H1 (cell line): ENCODE measurements around the gene PTCHD1. TPM values are rescaled to one million over a fixed set of nuclear protein-coding genes. Genes with fewer than 3 reads are reported as not detected.
A peak's percentile ranks its signal among the peaks of the same experiment; 100 is the strongest.

Experiments
- CTCF ChIA-PET: fragments of 300-600 bp; sonication (Branson Sonifier 250); formaldehyde crosslinking; loops from one replicate; lab custom pipeline; 2021; ENCODE audit not compliant: partially characterized antibody; lab: Charles Lee
- POLR2A ChIA-PET: fragments of 300-600 bp; sonication (Branson Sonifier 250); formaldehyde crosslinking; loops from one replicate; lab custom pipeline; 2021; ENCODE audit warnings: inconsistent platforms; ENCODE audit not compliant: partially characterized antibody; lab: Charles Lee
- DNase-seq, 2 experiments: peaks; one replicate each; pipeline versions ENCODE4 v3.0.0 to v3.0.0-alpha.2; 2010 to 2022; ENCODE audit warnings: low spot score in 2 of 2, low read depth in 1 of 2, mixed read lengths in 1 of 2
- FAIRE-seq: peaks from 2 replicates; lab custom pipeline; 2011; peaks lifted over from hg19 to GRCh38; lab: Jason Lieb, UNC
- H2AFZ ChIP-seq: 2 replicates; pipeline ENCODE4 v1.8.1; 2012; ENCODE audit warnings: low read length, inconsistent platforms
- H2AK5ac ChIP-seq: 2 replicates; pipeline ENCODE4 v1.6.1; 2013; ENCODE audit warnings: low read depth, low read length
- H2BK120ac ChIP-seq: replicated peaks from 2 replicates; pipeline ENCODE3; 2013; ENCODE audit warnings: low read depth, low read length, inconsistent platforms
- H2BK12ac ChIP-seq: 2 replicates; pipeline ENCODE4 v1.6.1; 2013; ENCODE audit warnings: low read depth, low read length
- H2BK15ac ChIP-seq: 2 replicates; pipeline ENCODE4 v1.6.1; 2013; ENCODE audit warnings: low read length
- H2BK20ac ChIP-seq: 2 replicates; pipeline ENCODE4 v1.6.1; 2013; ENCODE audit warnings: low read length
- H2BK5ac ChIP-seq: 2 replicates; pipeline ENCODE4 v1.6.1; 2013; ENCODE audit warnings: low read depth, low read length
- H3K14ac ChIP-seq: 2 replicates; pipeline ENCODE4 v1.6.1; 2013; ENCODE audit warnings: inconsistent platforms; ENCODE audit not compliant: insufficient read length
- H3K18ac ChIP-seq: 2 replicates; pipeline ENCODE4 v1.6.1; 2013; ENCODE audit warnings: low read length; ENCODE audit errors: extremely low read depth
- H3K23ac ChIP-seq: 2 replicates; pipeline ENCODE4 v1.6.1; 2013; ENCODE audit warnings: inconsistent platforms; ENCODE audit not compliant: insufficient read length
- H3K23me2 ChIP-seq: 2 replicates; pipeline ENCODE4 v1.6.1; 2013; ENCODE audit warnings: low read depth, low read length
- H3K27ac ChIP-seq: 2 replicates; pipeline ENCODE4 v1.6.1; 2011; ENCODE audit warnings: low read depth, low read length, inconsistent platforms
- H3K27me3 ChIP-seq, 4 experiments: replicated peaks in 1 of 4; 1 replicate in 1 of 4; 2 replicates in 3 of 4; pipeline versions ENCODE4 v1.6.1 to v1.8.1; 2011 to 2013; ENCODE audit warnings: low read length in 3 of 4, mild to moderate bottlenecking in 3 of 4, inconsistent platforms in 2 of 4, mixed read lengths in 2 of 4, moderate library complexity in 1 of 4; ENCODE audit not compliant: control insufficient read depth in 3 of 4, insufficient read depth in 3 of 4; ENCODE audit errors: extremely low read depth in 1 of 4
- H3K36me3 ChIP-seq, 4 experiments: 2 replicates each; pipeline versions ENCODE4 v1.6.1 to v1.8.1; 2011 to 2013; ENCODE audit warnings: mild to moderate bottlenecking in 4 of 4, low read length in 3 of 4, moderate library complexity in 2 of 4, control low read depth in 1 of 4, inconsistent platforms in 1 of 4; ENCODE audit not compliant: insufficient read depth in 4 of 4, control insufficient read depth in 2 of 4
- H3K4ac ChIP-seq: replicated peaks from 2 replicates; pipeline ENCODE3; 2013; ENCODE audit warnings: low read length, low read depth, mixed read lengths, inconsistent platforms; ENCODE audit not compliant: insufficient read length
- H3K4me1 ChIP-seq, 4 experiments: replicated peaks in 1 of 4; 1 replicate in 1 of 4; 2 replicates in 3 of 4; pipeline versions ENCODE4 v1.6.1 to v1.8.1; 2011 to 2013; ENCODE audit warnings: low read length in 3 of 4, inconsistent platforms in 2 of 4, mixed read lengths in 1 of 4; ENCODE audit not compliant: insufficient read depth in 4 of 4, control insufficient read depth in 3 of 4
- H3K4me2 ChIP-seq, 2 experiments: 2 replicates each; pipeline versions ENCODE4 v1.6.1 to v1.8.1; 2011 to 2013; ENCODE audit warnings: low read depth in 2 of 2, low read length in 2 of 2, control low read depth in 1 of 2, inconsistent platforms in 1 of 2, mild to moderate bottlenecking in 1 of 2; ENCODE audit not compliant: insufficient read depth in 1 of 2
- H3K4me3 ChIP-seq, 4 experiments: fragments of 200-600, 300-600 bp in 1 of 4; sonication (generic), shearing (Covaris generic), sonication (Bioruptor Twin) in 1 of 4; 2 replicates each; pipeline versions ENCODE4 v1.5.1 to v1.8.1; 2011 to 2016; ENCODE audit warnings: low read length in 4 of 4, low read depth in 3 of 4, control low read depth in 2 of 4, inconsistent platforms in 2 of 4, mild to moderate bottlenecking in 2 of 4, mixed read lengths in 1 of 4, moderate library complexity in 1 of 4; ENCODE audit not compliant: insufficient read depth in 2 of 4; ENCODE audit errors: extremely low read depth in 1 of 4
- H3K56ac ChIP-seq: replicated peaks from 2 replicates; pipeline ENCODE3; 2013; ENCODE audit warnings: low read depth, mild to moderate bottlenecking, mixed read lengths, low read length, inconsistent platforms; ENCODE audit not compliant: insufficient read length
- H3K79me1 ChIP-seq: 2 replicates; pipeline ENCODE4 v1.6.1; 2013; ENCODE audit warnings: low read depth, low read length, control low read depth
- H3K79me2 ChIP-seq, 2 experiments: 2 replicates each; pipeline versions ENCODE4 v1.6.1 to v1.8.1; 2012 to 2013; ENCODE audit warnings: low read length in 2 of 2, mild to moderate bottlenecking in 2 of 2, inconsistent platforms in 1 of 2; ENCODE audit not compliant: insufficient read depth in 2 of 2, control insufficient read depth in 1 of 2
- H3K9ac ChIP-seq, 4 experiments: replicated peaks in 1 of 4; 1 replicate in 1 of 4; 2 replicates in 3 of 4; pipeline versions ENCODE4 v1.6.1 to v1.8.1; 2011 to 2013; ENCODE audit warnings: low read depth in 3 of 4, low read length in 3 of 4, control low read depth in 2 of 4, mild to moderate bottlenecking in 2 of 4, moderate library complexity in 2 of 4, inconsistent platforms in 1 of 4; ENCODE audit errors: extremely low read depth in 1 of 4
- H3K9me3 ChIP-seq, 2 experiments: 2 replicates each; pipeline versions ENCODE4 v1.6.1 to v1.8.1; 2012 to 2013; ENCODE audit warnings: mild to moderate bottlenecking in 2 of 2, moderate library complexity in 2 of 2, control low read depth in 1 of 2, inconsistent platforms in 1 of 2, low read depth in 1 of 2, low read length in 1 of 2, mixed read lengths in 1 of 2; ENCODE audit not compliant: insufficient read depth in 2 of 2
- H4K20me1 ChIP-seq, 2 experiments: replicated peaks in 1 of 2; 2 replicates each; pipeline versions ENCODE3 to v1.8.1; 2011 to 2013; ENCODE audit warnings: inconsistent platforms in 2 of 2, low read length in 2 of 2, mild to moderate bottlenecking in 1 of 2; ENCODE audit not compliant: insufficient read depth in 2 of 2, control insufficient read depth in 1 of 2
- H4K5ac ChIP-seq: 2 replicates; pipeline ENCODE4 v1.6.1; 2013; ENCODE audit warnings: low read length, low read depth, mixed read lengths, inconsistent platforms; ENCODE audit not compliant: insufficient read length
- H4K8ac ChIP-seq: 2 replicates; pipeline ENCODE4 v1.8.0; 2013; ENCODE audit warnings: mild to moderate bottlenecking, moderate library complexity, low read length, inconsistent platforms; ENCODE audit not compliant: insufficient read depth; ENCODE audit errors: extremely low read depth
- H4K91ac ChIP-seq: replicated peaks from 2 replicates; pipeline ENCODE3; 2013; ENCODE audit warnings: low read length, mixed read lengths, inconsistent platforms; ENCODE audit not compliant: insufficient read length
- ASH2L ChIP-seq: fragments of 200-600, 300-600 bp; sonication (generic); IDR thresholded peaks from one replicate; pipeline ENCODE4 v1.7.1; 2017; ENCODE audit warnings: low read length
- BACH1 ChIP-seq: IDR thresholded peaks from 2 replicates; pipeline ENCODE4 v1.6.1; 2012; ENCODE audit warnings: low read length, improper control_type of control experiment
- BCL11A ChIP-seq, 2 experiments: IDR thresholded peaks; one replicate each; pipeline ENCODE4 v1.6.1; 2011; ENCODE audit warnings: low read depth in 2 of 2, low read length in 2 of 2, mild to moderate bottlenecking in 2 of 2
- BRCA1 ChIP-seq: IDR thresholded peaks from 2 replicates; pipeline ENCODE4 v1.6.1; 2012; ENCODE audit warnings: low read depth, low read length, improper control_type of control experiment
- CBX5 ChIP-seq: fragments of 300-800, 300-1000 bp; sonication (generic); IDR thresholded peaks from 2 replicates; pipeline ENCODE4 v1.7.1; 2016; ENCODE audit warnings: antibody characterized with exemption, low read length, low read depth
- EZH2 ChIP-seq: fragments of 200-600 bp; sonication (generic); IDR thresholded peaks from 2 replicates; pipeline ENCODE4 v1.7.1; 2012; ENCODE audit warnings: low read depth, mild to moderate bottlenecking, moderate library complexity, low read length, inconsistent platforms; ENCODE audit not compliant: severe bottlenecking
- FOSL1 ChIP-seq: IDR thresholded peaks from 2 replicates; pipeline ENCODE4 v1.6.1; 2011; ENCODE audit warnings: mild to moderate bottlenecking, low read depth, low read length, moderate library complexity; ENCODE audit not compliant: insufficient read depth
- GABPA ChIP-seq: IDR thresholded peaks from 2 replicates; pipeline ENCODE4 v1.6.1; 2011; ENCODE audit warnings: mild to moderate bottlenecking, low read length, moderate library complexity, borderline replicate concordance; ENCODE audit not compliant: insufficient read depth
- JUND ChIP-seq: IDR thresholded peaks from 2 replicates; pipeline ENCODE4 v1.6.1; 2011; ENCODE audit warnings: mild to moderate bottlenecking, improper control_type of control experiment, low read length
- POLR2A ChIP-seq, 2 experiments: IDR thresholded peaks; 1 replicate in 1 of 2; 2 replicates in 1 of 2; pipeline ENCODE4 v1.6.1; 2011; ENCODE audit warnings: low read depth in 2 of 2, low read length in 2 of 2, mild to moderate bottlenecking in 2 of 2; ENCODE audit errors: control extremely low read depth in 1 of 2
- SP2 ChIP-seq: IDR thresholded peaks from 2 replicates; pipeline ENCODE4 v1.6.1; 2012; ENCODE audit warnings: mild to moderate bottlenecking, low read length, inconsistent platforms
- SP4 ChIP-seq: IDR thresholded peaks from 2 replicates; pipeline ENCODE4 v1.6.1; 2012; ENCODE audit warnings: low read length, inconsistent platforms
- TAF7 ChIP-seq: optimal IDR thresholded peaks from 2 replicates; pipeline ENCODE3; 2011; ENCODE audit warnings: low read depth, mild to moderate bottlenecking, inconsistent platforms, low read length, moderate library complexity, borderline replicate concordance
- TEAD4 ChIP-seq: IDR thresholded peaks from 2 replicates; pipeline ENCODE4 v1.6.1; 2012; ENCODE audit warnings: low read depth, low read length, inconsistent platforms, mixed read lengths
- WGBS, 2 experiments: shearing (Covaris generic) in 1 of 2; methylation state at CpG; one replicate each; pipeline versions ENCODE4 v1.1.6 to v1.1.7; 2013 to 2015; ENCODE audit warnings: low lambda C conversion rate in 2 of 2, mixed read lengths in 2 of 2, inconsistent platforms in 1 of 2, low coverage in 1 of 2, missing lambda C conversion rate in 1 of 2; ENCODE audit not compliant: insufficient replicate concordance in 2 of 2, insufficient coverage in 1 of 2, insufficient read length in 1 of 2; ENCODE audit errors: extremely low coverage in 1 of 2, missing lambda C conversion rate in 1 of 2; 5-methylcytosine and 5-hydroxymethylcytosine counted together
- polyA plus RNA-seq, 7 experiments: library from polyadenylated mRNA; depleted of rRNA in 3 of 7; stranded (reverse) in 5 of 7; unstranded in 2 of 7; fragments of >200 nt in 5 of 7; fragments of 200-250 nt in 2 of 7; gene quantifications; 1 replicate in 5 of 7; 2 replicates in 1 of 7; 4 replicates in 1 of 7; pipeline versions ENCODE4 v1.2.1 to v1.2.3, GENCODE V29; 2011 to 2013; ENCODE audit warnings: missing spikeins in 2 of 7, mixed read lengths in 2 of 7
- total RNA-seq: library from RNA; stranded (reverse); fragmentation: NEBNext Ultra II Directional; extraction: Animal tissue kit (Norgen Biotek cat#: 25700); gene quantifications from 2 replicates; pipeline ENCODE4 v1.2.1, GENCODE V29; 2021

Gene PTCHD1
- total and polyA plus RNA-seq, 2 of the 8 experiments (the other 6 are each of a cell fraction or from before 2014, with no cell fraction given) = 0.53 to 2.4 TPM

DNA sequence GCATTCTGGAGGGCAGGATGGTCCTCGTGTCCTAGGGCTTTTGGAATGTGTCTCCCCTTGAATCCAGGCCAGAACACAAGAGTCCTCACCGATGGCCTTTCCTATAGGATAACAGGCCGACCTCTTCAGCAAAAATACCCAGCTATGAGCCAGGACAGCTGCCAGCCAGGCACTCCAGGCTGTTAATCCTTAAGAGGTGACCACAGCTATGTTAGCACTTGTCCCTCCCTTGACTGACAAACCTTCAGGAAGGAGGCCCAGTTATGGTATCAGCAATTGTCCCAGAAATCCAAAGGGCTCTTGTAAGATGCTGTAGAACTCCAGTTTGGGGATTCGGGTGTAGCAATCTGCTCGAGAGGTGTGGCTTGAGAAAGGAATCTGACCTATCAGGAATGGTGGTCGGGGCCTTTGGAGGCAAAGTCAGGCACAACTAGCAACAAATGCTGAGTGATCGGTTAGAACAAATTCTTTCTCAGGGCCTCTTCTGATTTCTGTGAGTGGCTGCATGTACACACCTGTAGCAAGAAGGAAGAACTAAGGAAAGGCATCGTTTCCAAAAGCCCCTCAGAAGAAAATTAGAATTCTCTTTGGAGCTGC is 54.6 kb downstream of the PTCHD1 start:
- Histone ChIP-seq H3K79me1 (no peaks in the 10 kb centered on the region), H3K56ac (no peak overlapping the region), H3K9ac (no peak overlapping the region), H3K4me1 (peaks cover 0 to 3% (median 0%) of the 10 kb centered on the region in 4 experiments; a peak in 1 of 7 replicates), H3K27me3 (no peaks in the 10 kb centered on the region), H2BK5ac (no peak overlapping the region), H2BK12ac (no peak overlapping the region), H4K8ac (no peak overlapping the region), H3K4ac (no peak overlapping the region), H3K4me2 (no peak overlapping the region; a peak in 1 of 4 replicates), H3K18ac (no peak overlapping the region), H3K23me2 (no peaks in the 10 kb centered on the region), H2BK15ac (no peak overlapping the region), H3K23ac (no peak overlapping the region), H2AK5ac (no peak overlapping the region), H3K9me3 (no peaks in the 10 kb centered on the region), H2BK120ac (no peak overlapping the region), H4K5ac (no peak overlapping the region), H3K79me2 (no peaks in the 10 kb centered on the region), H4K20me1 (no peaks in the 10 kb centered on the region), H2AFZ (no peak overlapping the region), H3K4me3 (no peak overlapping the region), H3K14ac (no peak overlapping the region), H2BK20ac (no peak overlapping the region), H3K36me3 (no peaks in the 10 kb centered on the region), H4K91ac (no peak overlapping the region), H3K27ac (no peak overlapping the region)
- POLR2A ChIA-PET = no interaction called here
- 72% methylated on average over 8 of the region's 8 CpGs; no CpG with 5 or more reads in 1 of the 2 experiments for WGBS, 2 experiments
- peak; percentile 32 for FAIRE-seq
- no peak for DNase-seq
- CTCF ChIA-PET = interaction anchor here (0.6 kb wide), 1 partner anchor 15 kb away, joined by 3 read pairs; no protein-coding TSS in a partner anchor
- TF ChIP-seq BCL11A (IDR thresholded peaks at IDR 0.05; ENCODE audit: low read depth in 2 of 2, low read length in 2 of 2) (no peak), GABPA (no peak), SP4 (no peak), TEAD4 (no peak), POLR2A (IDR thresholded peaks at IDR 0.05; ENCODE audit: control extremely low read depth in 1 of 2, low read depth in 2 of 2, low read length in 2 of 2) (no peak), JUND (no peak), ASH2L (no peak), BACH1 (no peak), CBX5 (no peak), BRCA1 (no peak), SP2 (no peak), FOSL1 (no peak), TAF7 (no peak), EZH2 (no peak)
